ENCODE data around the gene ALG1.
"Not testable (repeated sequence)": the region's sequence is repeated elsewhere in the genome, so short reads cannot be mapped to it uniquely, and the experiment has no call there.

GRCh38 chr16:5132915-5133600 lies 61.4 kb downstream of the ALG1 start:
- not testable (repeated sequence) for TF ChIP-seq CTCF (IDR thresholded peaks at IDR 0.05; ENCODE audit: insufficient read depth, low read depth, low read length); EZH2 (IDR thresholded peaks at IDR 0.05; ENCODE audit: insufficient read depth, low read length)

All from astrocyte (in vitro differentiated cells and primary cell).